Loucy (cell line): ENCODE results near the gene SLC38A10.

Experiments
- EZH2phosphoT487 ChIP-seq: fragments of 200-600 bp; IDR thresholded peaks from 2 replicates; pipeline ENCODE4 v1.6.1; 2018; ENCODE audit warnings: antibody characterized with exemption, mild to moderate bottlenecking, moderate library complexity, borderline replicate concordance
- TF ChIP-seq, protein P1 (sequence below): fragments of 200-600 bp; sonication (generic); conservative IDR thresholded peaks from 2 replicates; pipeline ENCODE4 v1.5.1; 2014; ENCODE audit warnings: mild to moderate bottlenecking, antibody characterized with exemption, low read length

DNA sequence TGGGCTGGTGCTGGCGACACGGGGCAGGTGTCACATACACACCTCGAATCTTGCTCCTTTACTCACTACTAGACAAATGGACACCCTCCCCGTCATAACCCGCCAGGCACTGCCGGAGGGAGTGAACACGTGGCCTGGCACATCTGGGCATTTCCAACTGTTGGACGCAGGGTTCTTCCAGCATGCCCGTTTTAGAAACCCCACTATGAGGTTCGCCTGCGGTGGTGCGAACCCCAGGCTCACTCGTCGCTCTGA, 65.5 kb downstream of the SLC38A10 start:
- TF ChIP-seq, protein P1, sequence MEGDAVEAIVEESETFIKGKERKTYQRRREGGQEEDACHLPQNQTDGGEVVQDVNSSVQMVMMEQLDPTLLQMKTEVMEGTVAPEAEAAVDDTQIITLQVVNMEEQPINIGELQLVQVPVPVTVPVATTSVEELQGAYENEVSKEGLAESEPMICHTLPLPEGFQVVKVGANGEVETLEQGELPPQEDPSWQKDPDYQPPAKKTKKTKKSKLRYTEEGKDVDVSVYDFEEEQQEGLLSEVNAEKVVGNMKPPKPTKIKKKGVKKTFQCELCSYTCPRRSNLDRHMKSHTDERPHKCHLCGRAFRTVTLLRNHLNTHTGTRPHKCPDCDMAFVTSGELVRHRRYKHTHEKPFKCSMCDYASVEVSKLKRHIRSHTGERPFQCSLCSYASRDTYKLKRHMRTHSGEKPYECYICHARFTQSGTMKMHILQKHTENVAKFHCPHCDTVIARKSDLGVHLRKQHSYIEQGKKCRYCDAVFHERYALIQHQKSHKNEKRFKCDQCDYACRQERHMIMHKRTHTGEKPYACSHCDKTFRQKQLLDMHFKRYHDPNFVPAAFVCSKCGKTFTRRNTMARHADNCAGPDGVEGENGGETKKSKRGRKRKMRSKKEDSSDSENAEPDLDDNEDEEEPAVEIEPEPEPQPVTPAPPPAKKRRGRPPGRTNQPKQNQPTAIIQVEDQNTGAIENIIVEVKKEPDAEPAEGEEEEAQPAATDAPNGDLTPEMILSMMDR, result no peak
- no peak for TF ChIP-seq EZH2phosphoT487
